Mononuclear cell (primary cell): ENCODE measurements around the gene HOXD1. TPM values are rescaled to one million over a fixed set of nuclear protein-coding genes. Genes with fewer than 3 reads are reported as not detected.

Experiments
- H3K27me3 ChIP-seq: 2 replicates; pipeline ENCODE4 v1.6.0; 2011; ENCODE audit warnings: low read length, control low read depth; ENCODE audit not compliant: insufficient read depth
- H3K4me1 ChIP-seq: 2 replicates; pipeline ENCODE4 v1.5.1; 2011; ENCODE audit warnings: mild to moderate bottlenecking, low read length, control low read depth; ENCODE audit not compliant: insufficient read depth
- H3K4me3 ChIP-seq: 2 replicates; pipeline ENCODE4 v1.5.1; 2011; ENCODE audit warnings: mild to moderate bottlenecking, low read length, moderate library complexity
- H3K9me3 ChIP-seq: 2 replicates; pipeline ENCODE4 v1.5.1; 2011; ENCODE audit warnings: low read depth, mild to moderate bottlenecking, control low read depth, low read length
- total RNA-seq: library from RNA; depleted of rRNA; stranded (reverse); fragments of >200 nt; gene quantifications from one replicate; pipeline ENCODE4 v1.2.3, GENCODE V29; 2012

The HOXD1 gene
- total RNA-seq, 1 donor: not detected

- peaks cover 95% of the 10 kb centered on the region for H3K27me3 ChIP-seq
- no peaks in the 10 kb centered on the region for H3K9me3 ChIP-seq
Measured at GRCh38 chr2:176149939-176150583, 38.4 kb upstream of the HOXD1 start.

GRCh38 chr2:176150584-176151441 lies 37.7 kb upstream of the HOXD1 start:
- H3K27me3 ChIP-seq: peaks cover 95% of the 10 kb centered on the region
- no peak overlapping the region for H3K4me3 ChIP-seq
- no peaks in the 10 kb centered on the region for H3K9me3 ChIP-seq
- H3K4me1 ChIP-seq: no peaks in the 10 kb centered on the region

More at GRCh38 chr2:176149939-176150583, 38.4 kb upstream of the HOXD1 start:
- H3K4me3 ChIP-seq: no peak overlapping the region
- no peaks in the 10 kb centered on the region for H3K4me1 ChIP-seq

GRCh38 chr2:176151442-176152287 lies 36.8 kb upstream of the HOXD1 start, which contains the start of gene HOXD4:
Gene HOXD4, plus strand, starts transcription at chr2:176151550. Its CDS starts 84 bp downstream, at chr2:176151634.
- Histone ChIP-seq H3K27me3 (peaks cover 95% of the 10 kb centered on the region), H3K4me1 (no peaks in the 10 kb centered on the region), H3K4me3 (no peak within 1 kb of the TSS), H3K9me3 (no peaks in the 10 kb centered on the region)

- H3K4me1 ChIP-seq: no peaks in the 10 kb centered on the region
- H3K27me3 ChIP-seq: peaks cover 96% of the 10 kb centered on the region
- no peaks in the 10 kb centered on the region for H3K9me3 ChIP-seq
- no peak overlapping the region for H3K4me3 ChIP-seq
Measured at GRCh38 chr2:176152350-176153181, 35.9 kb upstream of the HOXD1 start.

DNA sequence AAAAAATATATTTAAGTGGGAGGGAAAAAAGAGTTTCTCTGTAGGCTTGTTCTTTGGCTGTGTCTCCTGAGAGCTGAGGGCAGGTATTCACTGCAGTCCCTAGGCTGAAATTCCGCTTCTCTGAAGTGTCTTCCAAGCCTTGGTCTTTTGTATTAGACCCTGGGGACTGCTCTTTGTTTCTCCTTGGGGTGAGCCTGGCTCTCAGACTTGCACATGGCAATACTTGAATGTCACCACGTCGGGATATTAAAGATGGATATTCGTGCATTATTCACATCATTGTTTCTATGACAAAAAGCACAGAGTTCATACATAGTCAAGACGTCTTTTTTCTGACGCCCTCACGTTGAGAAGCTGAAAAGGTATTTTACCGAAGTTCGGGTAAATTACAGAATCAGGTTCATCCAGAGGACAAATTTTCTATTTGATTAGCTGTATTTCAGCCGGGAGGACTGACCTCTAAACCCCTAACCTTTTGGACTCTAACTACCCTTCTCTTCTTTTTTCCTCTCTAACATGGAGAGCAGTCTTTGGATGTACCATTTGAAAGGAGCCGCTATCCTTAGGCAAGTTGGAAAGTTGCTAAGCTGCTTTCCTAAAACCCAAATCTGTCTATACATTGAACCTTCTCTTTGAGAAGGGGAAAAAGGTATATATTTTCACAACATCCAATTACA lies 33.8 kb upstream of the HOXD1 start:
- Histone ChIP-seq H3K4me3 (no peak overlapping the region), H3K27me3 (peaks cover 91% of the 10 kb centered on the region), H3K9me3 (no peaks in the 10 kb centered on the region), H3K4me1 (no peaks in the 10 kb centered on the region)

DNA sequence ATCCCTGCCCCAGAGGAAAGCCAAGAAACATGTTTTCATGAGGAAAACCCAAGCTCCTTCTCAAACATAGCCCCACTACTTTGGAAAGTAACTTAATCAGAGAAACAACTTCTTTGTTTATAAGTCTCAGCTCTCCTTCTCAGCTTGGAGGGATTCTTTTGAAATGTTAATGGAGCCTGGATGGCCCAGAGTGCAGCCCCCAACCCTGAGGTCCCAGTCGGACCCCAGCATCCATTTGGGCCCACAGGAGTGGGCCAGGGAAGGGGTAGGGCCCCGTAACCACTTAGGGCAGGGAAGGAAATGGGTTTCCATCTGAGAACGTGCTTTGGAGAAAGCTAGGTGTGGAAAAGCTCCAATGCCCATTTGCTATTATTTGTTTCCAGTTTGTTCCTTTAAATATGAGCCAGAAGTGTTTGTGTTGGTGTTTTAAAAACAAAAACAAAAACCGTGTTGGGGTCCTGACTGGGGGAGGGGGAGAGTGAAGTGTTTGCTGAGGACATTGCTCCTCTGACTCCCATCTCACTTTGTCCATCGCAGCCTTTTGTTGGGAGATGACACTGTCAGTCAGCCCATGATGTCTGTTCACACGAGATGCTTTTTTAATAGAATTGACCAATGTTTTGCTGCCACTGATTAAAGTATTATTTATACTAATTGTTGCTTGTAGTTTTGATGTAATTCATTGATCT lies 33.0 kb upstream of the HOXD1 start:
- H3K27me3 ChIP-seq: peaks cover 91% of the 10 kb centered on the region
- no peaks in the 10 kb centered on the region for H3K4me1 ChIP-seq
- no peaks in the 10 kb centered on the region for H3K9me3 ChIP-seq
- no peak overlapping the region for H3K4me3 ChIP-seq

GRCh38 chr2:176156301-176156806 lies 32.1 kb upstream of the HOXD1 start:
- no peak overlapping the region for H3K4me3 ChIP-seq
- H3K9me3 ChIP-seq: no peaks in the 10 kb centered on the region
- H3K27me3 ChIP-seq: peaks cover 91% of the 10 kb centered on the region
- H3K4me1 ChIP-seq: no peaks in the 10 kb centered on the region

GRCh38 chr2:176156807-176157498 lies 31.5 kb upstream of the HOXD1 start, which contains the start of gene HOXD3:
Gene HOXD3, plus strand, starts transcription at chr2:176157307. Its CDS starts 11,808 bp downstream, at chr2:176169115.
- Histone ChIP-seq H3K4me3 (no peak within 1 kb of the TSS), H3K27me3 (peaks cover 91% of the 10 kb centered on the region), H3K4me1 (no peaks in the 10 kb centered on the region), H3K9me3 (no peaks in the 10 kb centered on the region)

DNA sequence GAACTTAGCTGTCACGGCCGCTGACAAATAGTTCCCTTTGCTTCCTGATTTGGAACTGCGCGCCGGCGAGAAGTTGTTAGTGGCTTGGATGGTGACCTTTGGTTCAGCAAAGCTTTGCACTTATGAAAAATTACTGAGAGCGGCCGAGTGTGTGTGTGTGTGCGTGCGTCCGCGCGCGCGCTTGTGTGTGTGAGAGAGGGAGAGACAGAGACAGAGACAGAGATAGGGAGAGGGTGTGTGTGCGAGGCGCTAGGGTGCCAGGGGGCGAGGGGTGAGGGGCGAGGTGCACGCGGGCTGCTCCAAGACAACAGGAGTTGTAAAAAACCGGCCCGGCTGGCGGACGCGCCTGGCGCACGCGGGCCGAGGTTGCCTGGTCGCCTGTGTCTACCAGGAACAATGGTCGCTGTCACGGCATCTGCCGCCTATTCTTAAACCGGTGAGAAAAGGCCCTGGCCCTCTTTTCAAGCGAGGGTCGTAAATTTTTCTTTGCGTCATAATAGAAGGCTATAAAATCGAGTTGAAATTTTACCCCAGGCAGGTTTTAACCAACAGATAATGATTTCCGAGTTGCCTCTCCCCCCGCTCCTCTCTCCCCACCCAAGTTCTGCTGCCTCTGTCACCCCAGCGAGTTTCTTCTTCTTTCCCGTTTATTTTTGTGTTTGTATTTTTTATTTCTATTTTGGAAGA lies 30.8 kb upstream of the HOXD1 start:
- H3K9me3 ChIP-seq: no peaks in the 10 kb centered on the region
- peaks cover 93% of the 10 kb centered on the region for H3K27me3 ChIP-seq
- no peaks in the 10 kb centered on the region for H3K4me1 ChIP-seq
- H3K4me3 ChIP-seq: no peak overlapping the region

DNA sequence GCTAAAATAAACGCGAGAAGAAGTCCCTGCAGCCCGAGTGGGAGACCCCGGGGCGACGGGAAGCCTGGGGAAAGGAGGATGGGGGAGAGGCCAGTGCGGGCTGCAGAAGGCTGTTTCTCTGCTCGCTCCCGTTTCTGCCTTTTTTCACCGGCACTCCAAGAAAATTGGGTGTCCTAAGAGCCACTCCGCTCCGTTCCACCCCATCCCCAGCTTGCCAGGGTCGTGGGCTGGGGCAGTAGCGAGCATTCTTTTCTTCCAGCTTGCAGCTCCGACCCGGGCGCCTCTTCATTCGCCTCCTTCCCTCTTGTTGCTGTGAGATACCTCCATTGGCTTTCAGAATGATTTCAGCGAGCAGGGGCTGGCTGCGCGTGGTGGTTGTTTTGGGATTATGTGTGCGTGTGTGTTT lies 30.3 kb upstream of the HOXD1 start:
- no peaks in the 10 kb centered on the region for H3K4me1 ChIP-seq
- peaks cover 94% of the 10 kb centered on the region for H3K27me3 ChIP-seq
- no peaks in the 10 kb centered on the region for H3K9me3 ChIP-seq
- no peak overlapping the region for H3K4me3 ChIP-seq

- no peak overlapping the region for H3K4me3 ChIP-seq
- peaks cover 94% of the 10 kb centered on the region for H3K27me3 ChIP-seq
- H3K9me3 ChIP-seq: no peaks in the 10 kb centered on the region
- no peaks in the 10 kb centered on the region for H3K4me1 ChIP-seq
Measured at GRCh38 chr2:176158855-176159662, 29.4 kb upstream of the HOXD1 start.
